Stimulated activated CD4-positive, alpha-beta T cell treated with anti-CD3 and anti-CD28 coated beads, Interleukin-4, amount 100 ng/mL, for 48 hours (primary cell): ENCODE measurements around the gene RASSF10.

Experiments
- DNase-seq, 2 donors: peaks; one replicate each; pipeline ENCODE4 v3.0.0-alpha.2; 2020; ENCODE audit warnings: low read depth in 2 of 2

The RASSF10 gene

GRCh38 chr11:12994476-12994875 is 14.6 kb upstream of the RASSF10 start:
- no peak for DNase-seq

GRCh38 chr11:12995188-12995587 is 13.9 kb upstream of the RASSF10 start:
- DNase-seq: no peak

GRCh38 chr11:12995823-12996222 is 13.3 kb upstream of the RASSF10 start:
- no peak for DNase-seq

GRCh38 chr11:12997168-12997567 is 11.9 kb upstream of the RASSF10 start:
- DNase-seq: no peak

- DNase-seq: no peak
These were observed 10.8 kb upstream of the RASSF10 start for GRCh38 chr11:12998336-12998735.

- no peak for DNase-seq
These were observed 9.5 kb upstream of the RASSF10 start for GRCh38 chr11:12999597-12999996.

GRCh38 chr11:13000116-13000515 is 9.0 kb upstream of the RASSF10 start:
- DNase-seq: no peak

- DNase-seq: no peak
These were observed 8.4 kb upstream of the RASSF10 start for GRCh38 chr11:13000721-13001120.

GRCh38 chr11:13003736-13004493 is 5.2 kb upstream of the RASSF10 start:
- no peak for DNase-seq

- no peak for DNase-seq
These were observed 1.7 kb upstream of the RASSF10 start for GRCh38 chr11:13007182-13008060.

- no peak for DNase-seq
These were observed 1.1 kb upstream of the RASSF10 start for GRCh38 chr11:13008061-13008435.

- no peak for DNase-seq
These were observed 382 bp downstream of the RASSF10 start for GRCh38 chr11:13009476-13009920.

GRCh38 chr11:13009921-13010748 is 1.0 kb downstream of the RASSF10 start:
- no peak for DNase-seq

- no peak for DNase-seq
These were observed 1.8 kb downstream of the RASSF10 start for GRCh38 chr11:13010749-13011465.

- DNase-seq: no peak
These were observed 2.4 kb downstream of the RASSF10 start for GRCh38 chr11:13011466-13012055.

- DNase-seq: no peak
These were observed 3.0 kb downstream of the RASSF10 start for GRCh38 chr11:13012056-13012661.

- DNase-seq: no peak
These were observed 4.0 kb downstream of the RASSF10 start for GRCh38 chr11:13013054-13013488.

GRCh38 chr11:13015753-13016152 is 6.6 kb downstream of the RASSF10 start:
- no peak for DNase-seq

GRCh38 chr11:13016415-13016814 is 7.3 kb downstream of the RASSF10 start:
- DNase-seq: no peak

- DNase-seq: no peak
These were observed 10.2 kb downstream of the RASSF10 start for GRCh38 chr11:13019313-13019712.

GRCh38 chr11:13023423-13023822 is 14.3 kb downstream of the RASSF10 start:
- DNase-seq: no peak
